Measurements from ENCODE around the gene NFYB.
A peak's percentile ranks its signal among the peaks of the same experiment; 100 is the strongest.
"Not testable (repeated sequence)": the region's sequence is repeated elsewhere in the genome, so short reads cannot be mapped to it uniquely, and the experiment has no call there.

Gene NFYB

DNA sequence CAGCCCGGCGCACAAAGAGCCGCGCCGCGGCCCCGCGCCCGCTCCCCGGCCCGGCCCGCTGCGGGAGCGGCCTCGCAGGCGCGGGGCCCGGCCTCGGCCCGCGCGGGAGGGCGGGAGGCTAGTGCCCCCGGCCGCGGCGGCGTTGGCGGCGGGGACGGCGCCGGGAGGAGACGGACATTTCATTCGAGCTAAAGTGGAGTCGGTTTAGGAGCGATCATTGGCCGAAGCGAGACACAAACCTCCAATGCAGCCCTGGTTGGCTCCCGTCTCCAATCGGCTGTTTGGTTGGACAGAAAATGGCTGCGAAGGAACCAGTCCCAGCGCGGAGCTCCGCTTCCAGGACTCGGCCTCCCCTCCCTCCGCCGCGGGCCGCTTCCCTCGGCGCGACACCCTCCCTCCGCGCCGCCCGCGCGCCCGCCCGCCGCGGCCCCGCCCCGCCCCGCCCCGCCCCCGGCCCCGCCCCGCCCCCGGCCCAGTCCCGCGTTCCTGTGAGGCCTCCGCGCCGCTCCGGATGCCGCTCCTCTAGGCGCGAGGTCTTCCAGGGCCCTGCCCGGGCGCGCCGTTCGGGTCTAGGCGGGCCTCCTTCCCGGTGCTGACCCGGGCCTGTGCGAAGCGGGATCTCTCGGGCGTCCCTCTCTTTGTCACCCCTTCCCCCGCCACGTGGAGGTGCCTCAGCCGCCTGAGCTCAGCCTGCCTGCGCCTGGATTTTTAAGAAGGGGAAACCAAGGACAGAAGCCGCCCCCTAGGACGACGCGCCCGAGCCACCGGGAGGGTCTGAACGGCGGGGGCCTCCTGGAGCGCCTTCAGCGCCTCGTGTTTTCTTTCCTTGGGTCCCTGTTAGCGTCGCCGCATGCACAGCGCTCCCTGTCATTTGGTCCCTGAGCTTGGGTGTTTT is at the start of gene NFYB:
Gene NFYB, minus strand, starts transcription at position 309 of the 895 bp plus-strand sequence. CDS start 2,757 bp downstream, outside the sequence.
- DNase-seq: peak; percentile 98

DNA sequence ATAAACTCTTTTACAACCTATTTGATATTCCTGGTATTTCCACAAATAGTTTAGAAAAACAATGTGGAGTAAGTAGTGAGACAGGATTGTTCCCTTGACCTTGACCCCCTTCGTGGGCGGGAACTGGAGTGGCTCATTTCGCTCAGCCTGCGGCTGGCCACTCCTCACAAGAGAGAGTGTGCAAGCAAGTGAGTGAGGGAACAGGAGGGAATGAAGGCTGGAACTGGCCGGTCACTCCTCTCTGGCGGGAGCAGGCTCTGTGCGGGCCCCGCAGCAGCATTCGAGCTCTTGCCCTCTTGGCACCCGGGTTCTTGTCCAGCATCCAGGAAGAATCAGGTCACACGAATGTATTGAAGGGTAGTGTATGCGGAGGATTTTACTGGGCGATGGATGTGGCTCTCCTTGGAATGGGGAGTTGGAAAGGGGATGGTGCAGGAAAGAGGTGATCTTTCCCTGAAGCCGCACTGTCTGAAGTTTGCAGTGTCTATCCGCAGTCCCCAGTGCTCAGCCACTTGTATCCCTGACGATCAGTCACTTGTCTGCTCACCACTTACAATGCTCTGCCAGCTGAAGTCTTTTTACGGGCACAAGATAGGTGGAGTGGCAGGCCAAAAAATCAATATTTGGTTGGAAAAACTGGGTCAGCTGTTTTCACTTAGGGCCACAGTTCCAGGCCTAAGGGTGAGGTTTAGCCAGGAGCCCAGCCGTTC is 49.6 kb upstream of the NFYB start:
- no peak for DNase-seq

DNA sequence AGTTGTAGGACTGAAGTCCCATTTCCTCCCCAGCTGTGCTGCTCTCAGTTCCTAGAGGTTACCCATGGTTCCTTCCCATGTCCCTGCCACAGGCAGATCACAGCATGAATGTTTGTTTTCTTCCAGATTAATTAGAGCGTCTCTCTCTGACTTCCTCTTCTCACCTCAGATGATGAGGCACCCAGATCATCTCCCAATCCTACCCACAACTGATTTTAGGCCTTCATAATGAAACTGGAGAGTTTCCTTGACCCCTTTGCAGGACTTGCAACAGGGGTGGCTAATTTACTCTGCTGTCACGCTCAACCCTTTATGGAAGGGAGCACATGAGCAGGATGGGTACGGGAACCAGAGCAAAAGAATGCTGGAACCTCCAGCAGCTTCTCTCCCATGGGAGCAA is 45.4 kb upstream of the NFYB start:
- no peak for DNase-seq

DNA sequence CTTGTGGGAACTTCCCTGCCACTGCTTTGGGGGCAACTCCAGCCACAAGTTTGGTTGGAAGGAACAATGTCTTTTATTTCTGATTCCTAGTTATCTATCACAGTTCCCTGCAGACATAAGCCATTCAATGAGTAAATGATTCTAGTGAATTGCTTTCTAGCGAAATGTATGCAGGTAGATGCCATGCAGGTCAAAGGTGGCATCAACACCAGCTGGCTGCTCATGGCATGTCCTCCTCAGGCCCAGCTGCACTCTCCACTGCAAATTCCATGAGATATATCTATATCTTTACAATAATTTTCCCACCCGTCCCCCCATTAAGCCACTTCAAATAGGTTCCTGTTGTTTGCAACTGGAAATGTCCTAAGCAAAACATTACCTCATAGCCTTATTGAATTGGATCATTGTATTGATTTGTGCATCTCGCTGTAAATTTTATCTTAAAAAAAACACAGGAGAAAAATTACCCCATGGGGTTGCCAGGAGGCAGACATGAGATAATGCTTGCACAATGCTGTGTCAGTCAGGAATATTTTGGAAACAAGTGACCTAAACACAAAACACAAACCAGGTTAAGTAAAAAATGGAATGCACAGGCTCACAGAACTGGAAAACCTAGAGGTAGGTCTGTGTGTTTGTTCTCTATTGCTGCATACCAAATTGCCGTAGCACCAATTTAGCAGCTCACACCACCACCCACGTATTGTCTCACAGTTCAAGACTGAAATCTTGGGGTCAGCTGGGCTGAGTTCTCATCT is 44.8 kb upstream of the NFYB start:
- no peak for DNase-seq

DNA sequence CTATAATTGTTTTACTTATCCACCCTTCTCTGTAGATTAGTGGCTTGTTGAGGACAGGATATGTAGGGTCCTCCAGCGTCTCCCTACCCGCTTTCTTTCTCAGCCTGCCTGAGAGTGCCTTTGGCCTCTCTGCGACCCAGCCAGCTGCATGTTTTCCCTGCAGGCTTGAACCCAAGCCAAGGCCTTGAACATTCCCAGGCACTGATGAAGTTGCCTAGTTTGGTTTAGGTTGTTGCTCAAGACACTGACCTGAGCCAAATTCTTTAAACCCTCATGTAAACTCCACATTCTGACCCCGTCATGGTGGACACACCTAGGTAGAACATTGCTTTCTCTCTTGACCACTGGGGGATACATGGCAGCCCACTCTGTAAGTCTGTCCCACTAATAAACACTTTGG is 44.1 kb upstream of the NFYB start:
- no peak for DNase-seq

DNA sequence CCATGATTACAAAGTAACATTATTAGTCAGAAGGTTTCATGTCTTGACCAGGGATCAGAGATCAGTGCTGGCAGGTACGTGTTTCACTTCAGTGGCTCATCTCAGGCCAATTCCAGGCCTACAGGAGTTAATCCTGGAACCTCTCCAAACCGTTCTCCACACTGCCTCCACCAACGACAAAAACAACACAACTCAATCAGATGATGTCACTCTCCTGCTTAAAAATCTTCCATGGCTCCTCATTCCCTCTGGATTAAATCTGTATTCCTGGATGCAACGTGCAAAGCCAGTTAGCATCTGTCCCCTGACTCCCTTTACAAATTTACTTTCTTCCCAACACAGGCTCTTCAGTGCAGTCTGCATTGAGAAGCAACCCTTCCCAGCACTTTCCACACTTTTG is 43.3 kb upstream of the NFYB start:
- DNase-seq: no peak

DNA sequence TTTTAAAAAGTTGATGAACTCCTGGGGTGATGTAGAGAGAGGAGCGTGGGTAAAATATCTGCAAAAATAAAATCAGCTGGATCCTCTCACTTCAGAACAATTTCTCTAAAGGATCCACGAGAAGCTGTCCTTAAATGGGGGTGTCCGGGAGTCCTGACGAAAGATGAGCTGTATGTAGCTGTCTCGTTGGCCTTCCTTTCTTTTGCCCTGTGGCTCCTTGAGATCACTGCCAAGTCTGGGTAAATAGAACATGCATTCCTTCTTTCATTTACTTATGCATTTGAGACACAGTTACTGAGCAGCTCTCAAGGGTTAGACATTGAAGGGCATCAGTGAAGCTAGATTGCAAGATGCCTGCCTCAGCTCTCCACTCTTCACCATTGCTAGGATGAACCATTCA is 42.4 kb upstream of the NFYB start:
- DNase-seq: no peak

DNA sequence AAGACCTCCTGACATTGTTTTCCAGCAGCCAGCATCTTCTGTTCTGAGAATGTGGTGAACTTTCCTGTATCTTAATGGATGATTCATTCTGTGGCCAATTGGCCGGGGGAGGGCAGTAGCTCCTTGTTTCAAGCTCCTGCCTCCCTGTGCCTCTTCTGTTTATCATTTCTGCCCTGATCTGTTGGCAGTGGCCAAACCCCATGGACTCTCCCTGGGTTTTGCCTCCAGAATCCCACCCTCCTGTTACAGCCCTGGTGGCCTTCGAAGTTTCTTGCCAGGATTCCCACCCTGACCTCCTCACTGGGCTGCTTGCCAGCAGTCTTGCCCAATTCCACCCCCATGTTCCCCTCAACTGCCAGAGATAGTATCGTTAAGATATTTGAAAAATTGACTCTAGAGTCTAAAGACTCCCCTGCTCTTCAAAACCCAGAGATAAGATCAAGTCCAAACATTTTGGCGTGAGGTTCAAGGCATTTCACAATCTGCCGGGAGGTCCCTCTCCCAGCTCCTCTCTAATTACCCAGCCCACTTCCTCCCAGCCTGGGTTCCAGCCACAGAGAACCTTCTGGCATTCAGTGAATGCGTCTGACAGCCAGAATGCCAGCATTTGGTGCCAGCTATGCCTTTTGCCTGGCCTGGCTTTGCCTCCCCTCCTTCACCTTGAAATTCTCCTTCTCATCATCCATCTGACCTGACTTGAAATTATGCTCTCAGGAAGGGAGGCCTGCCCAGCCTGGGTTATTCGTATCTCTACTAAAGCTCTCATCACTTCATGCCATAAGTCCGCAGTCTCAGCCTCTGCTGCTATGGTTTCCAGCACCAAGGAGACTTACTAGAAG is 39.9 kb upstream of the NFYB start:
- DNase-seq: no peak

DNA sequence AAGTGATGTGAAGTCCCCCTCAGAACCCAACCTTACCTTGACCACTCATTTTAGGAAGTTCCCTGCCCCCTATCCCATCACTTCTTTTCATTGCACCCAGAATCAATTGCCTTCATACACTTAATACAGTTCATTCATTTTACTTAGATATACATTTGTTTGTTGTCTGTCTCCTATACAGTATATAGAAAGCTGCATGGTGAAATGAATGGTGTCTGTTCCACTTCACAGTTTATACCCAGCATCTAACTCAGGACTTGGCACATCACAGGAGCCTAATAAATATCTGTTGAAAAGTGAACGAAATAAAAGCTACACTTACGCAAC is 39.3 kb upstream of the NFYB start:
- no peak for DNase-seq

DNA sequence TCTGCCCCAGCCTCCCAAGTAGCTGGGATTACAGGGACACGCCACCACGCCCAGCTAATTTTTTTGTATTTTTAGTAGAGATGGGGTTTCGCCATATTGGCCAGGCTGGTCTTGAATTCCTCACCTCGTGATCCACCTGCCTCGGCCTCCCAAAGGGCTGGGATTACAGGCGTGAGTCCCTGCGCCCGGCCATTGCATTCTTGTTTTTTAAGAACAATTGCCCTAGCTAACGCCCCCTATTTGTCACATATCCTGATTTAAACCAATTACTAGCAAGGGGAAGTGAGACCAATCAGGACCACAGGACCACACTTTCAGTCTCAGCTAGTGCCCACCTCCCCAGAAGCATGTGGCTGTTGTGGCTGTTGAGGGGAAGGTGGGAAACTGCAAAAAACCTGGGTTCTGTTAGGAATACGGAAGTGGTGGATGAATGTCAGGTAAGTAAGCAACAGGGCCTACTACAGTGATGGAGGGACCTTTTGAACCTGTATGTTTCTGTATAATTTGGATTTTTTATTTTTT is 37.8 kb upstream of the NFYB start:
- no peak for DNase-seq

DNA sequence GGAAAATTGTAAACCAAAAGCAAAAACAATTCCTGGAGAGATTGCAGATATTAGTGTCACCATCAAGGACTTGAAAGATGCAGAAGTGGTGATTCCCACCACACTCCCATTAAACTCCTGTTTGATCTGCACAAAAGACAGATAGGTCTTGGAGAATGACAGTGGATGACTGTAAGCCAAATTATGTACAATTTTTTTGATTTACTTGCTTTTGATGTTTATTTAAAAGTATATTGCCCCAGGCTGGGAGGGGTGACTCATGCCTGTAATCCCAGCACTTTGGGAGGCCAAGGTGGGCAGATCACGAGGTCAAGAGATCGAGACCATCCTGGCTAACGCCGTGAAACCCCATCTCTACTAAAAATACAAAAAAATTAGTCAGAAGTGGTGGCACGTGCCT is 35.8 kb upstream of the NFYB start:
- DNase-seq: not testable (repeated sequence)

DNA sequence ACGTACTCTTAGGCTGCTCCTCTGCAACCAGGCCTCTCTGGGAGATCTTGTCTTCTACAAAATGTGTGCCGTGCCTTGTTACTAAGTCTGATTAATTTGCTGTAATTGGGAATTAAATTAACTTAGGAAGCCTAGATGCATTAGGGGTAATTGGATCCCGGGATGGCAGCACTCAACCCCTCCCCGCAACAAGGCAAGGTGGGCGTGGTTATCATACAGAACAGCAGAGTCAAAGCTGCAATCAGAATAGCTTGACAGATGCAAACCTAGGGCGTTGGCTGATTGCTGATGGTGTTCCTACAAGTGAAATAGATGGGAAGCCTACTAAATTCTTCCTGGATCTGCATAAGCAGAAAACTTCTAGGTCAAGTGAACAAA is 34.5 kb upstream of the NFYB start:
- no peak for DNase-seq

DNA sequence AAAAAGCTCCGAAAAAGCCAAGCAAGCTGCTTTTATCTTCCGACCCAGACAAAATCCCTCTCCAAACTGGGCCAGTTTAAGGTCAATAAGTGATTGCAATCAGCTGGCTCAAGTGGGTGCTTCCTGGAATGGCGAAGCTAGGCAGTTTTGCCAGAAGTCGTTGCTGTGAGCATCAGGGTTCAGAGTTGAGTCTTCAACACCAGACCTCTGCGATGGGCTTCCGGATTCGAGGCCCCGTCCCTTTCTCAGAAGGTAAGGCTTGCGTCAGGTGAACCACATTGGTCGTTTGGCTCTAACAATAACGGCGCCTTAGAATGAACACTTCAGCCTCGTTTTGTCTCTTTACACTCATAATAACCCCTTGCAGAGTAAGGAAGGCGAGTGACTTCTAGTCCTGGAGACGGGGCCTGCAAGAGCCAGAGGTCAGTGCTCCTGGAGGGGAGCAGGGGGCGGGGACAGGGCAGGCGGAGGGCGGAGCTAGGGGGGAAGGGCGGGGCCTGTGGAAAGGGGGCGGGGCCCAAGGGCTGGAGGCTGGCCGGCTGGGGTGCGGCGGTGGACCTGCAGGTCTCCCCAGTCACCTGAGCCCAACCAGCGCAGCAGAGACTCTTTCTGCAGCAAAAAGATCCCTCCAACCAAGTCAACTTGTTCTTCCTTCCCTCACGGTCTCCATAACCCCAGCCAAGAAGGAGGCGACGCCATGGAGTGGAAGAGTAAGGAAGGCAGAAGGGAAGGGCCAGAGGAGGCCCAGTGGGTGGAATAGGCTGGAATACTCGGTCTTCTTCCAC is 34.0 kb upstream of the NFYB start:
- no peak for DNase-seq

DNA sequence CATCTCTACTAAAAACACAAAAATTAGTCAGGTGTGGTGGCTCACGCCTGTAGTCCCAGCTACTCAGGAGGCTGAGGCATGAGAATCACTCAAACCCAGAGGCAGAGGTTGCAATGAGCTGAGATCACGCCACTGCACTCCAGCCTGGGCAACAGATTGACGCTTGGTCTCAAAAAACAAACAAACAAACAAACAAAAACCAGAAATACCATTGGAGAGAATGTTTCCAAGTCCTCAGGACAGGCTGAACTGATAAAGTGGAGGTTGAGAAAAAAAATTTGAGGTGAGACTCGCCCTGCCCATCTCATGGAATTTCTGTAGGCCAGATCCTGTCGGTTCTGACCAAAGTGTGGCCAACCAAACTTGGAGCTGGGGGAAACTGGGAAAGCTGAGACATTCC is 30.6 kb upstream of the NFYB start:
- DNase-seq: no peak

DNA sequence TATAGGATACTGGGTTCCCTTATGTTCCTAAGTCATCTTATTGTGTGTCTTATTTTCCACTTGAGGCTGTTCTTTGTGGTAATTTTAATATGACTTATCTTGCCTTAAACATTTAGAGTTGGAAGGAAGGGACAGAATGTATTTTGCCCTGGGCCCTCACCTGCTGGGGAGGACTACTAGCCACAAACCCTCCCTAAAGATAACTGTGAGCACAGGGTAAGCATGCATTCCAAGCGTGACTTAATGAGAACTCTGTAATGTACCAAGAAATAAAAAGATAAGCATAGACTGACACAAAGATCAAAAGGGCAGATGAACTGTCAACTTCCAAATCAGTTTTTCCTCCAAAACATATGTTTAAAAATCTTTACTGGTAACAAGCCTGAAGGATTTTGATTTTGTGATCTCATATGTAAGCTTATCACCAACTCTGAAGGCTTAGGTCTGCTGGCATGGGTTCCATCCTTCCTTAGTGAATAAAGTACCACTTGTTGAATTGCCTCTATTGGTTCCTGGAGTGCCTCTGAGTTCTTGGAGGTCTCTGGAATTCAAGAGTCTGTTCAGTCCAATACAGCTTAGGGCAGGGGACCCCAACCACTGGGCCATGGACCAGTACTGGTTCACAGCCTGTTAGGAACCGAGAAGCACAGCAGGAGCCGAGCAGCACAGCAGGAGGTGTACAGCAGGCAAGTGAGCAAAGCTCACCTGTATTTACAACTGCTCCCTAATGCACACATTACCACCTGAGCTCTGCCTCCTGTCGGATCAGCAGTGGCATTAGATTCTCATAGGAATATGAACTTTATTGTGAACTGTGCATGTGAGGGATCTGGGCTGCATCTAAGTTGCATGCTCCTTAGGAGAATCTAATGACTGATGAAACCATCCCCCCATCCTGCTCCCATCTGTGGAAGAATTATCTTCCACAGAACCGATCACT is 29.8 kb upstream of the NFYB start:
- DNase-seq: no peak

DNA sequence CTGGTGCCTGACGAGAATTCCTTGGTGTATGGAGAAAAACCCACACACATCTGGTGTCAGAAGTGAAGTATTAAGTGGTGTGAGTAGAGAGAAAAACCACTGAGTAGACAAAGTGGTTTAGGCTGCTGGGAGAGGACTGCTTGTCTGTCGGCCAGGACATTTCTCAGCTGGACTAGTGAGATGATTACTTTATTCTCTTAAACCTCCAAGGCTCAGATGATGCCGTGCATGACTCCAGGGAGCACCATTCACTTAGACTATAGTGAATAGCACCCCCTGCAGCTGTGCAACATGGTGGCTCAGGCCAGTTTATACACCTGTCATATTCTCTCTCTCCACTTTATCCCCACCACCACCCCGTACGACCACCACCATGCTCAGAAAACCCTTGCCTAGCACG is 28.5 kb upstream of the NFYB start:
- no peak for DNase-seq

DNA sequence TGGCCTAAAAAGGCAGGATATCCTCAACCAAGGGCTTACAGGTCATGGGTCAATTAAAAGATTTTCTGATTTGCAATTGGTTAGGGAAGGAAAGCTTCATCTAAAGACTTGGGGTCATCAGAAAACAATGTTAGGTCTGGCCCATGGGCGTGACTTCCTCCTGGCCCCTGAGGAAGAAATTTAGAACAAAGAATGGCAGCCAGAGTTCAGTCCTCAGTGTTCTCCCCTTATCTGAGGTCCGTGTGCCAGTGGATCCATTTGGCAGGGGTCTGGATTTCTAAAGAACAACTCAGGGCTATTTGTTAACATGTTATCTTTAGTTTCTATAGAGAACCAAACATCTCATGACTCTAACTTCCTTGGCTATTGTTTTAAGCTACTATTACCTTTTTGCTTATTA is 27.8 kb upstream of the NFYB start:
- DNase-seq: no peak

DNA sequence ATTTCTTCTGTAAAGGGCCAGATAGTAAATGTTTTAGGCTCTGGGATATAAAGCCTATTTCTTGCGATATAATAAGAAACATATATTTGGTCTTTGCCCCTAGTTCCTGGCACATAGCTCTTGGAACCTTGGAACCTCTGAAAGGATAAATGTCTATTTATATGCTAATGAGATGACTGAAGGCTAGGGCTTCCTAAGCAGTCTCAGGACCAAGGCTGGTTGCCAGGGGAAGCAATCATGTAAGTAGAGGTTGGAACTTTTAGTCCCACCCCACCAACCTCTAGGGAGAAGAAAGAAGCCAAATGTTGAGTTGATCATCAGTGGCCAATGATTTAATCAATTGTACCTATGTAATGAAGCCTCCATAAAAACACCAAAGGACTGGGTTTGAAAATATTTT is 26.6 kb upstream of the NFYB start:
- DNase-seq: no peak

DNA sequence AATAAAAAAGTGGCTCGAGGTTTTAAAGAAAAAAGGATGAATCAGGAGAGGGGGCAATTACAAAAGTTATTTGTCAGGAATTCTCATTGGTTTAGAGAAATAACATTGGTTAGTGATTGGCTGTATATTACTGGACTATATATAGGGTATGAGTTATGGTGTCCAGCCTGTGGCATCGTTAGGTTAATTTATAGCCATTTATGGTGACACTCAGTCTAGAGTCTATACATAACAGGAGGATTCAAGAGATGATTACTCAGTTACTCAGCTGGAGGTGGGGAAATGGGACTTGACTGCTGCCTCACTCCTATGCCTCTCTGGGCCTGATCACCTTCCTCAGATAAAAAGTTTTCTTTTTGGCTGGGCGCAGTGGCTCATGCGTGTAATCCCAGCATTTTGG is 25.6 kb upstream of the NFYB start:
- DNase-seq: no peak

DNA sequence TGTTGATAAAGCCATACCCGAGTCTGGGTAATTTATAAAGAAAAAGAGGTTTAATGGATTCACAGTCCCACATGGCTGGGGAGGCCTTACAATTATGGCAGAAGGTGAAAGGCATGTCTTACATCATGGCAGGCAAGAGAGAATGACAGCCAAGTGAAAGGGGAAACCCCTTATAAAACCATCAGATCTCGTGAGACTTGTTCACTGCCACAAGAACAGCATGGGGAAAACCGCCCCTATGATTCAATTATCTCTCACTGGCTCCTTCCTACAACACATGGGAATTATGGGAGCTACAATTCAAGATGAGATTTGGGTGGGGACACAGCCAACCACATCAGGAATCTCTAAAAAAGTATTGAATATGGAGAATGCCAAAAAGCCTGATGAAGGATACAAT is 25.0 kb upstream of the NFYB start:
- DNase-seq: not testable (repeated sequence)
